Astrocyte of the cerebellum (primary cell): ENCODE data around the gene FOXB1.

Experiments
- DNase-seq: peaks from one replicate; pipeline ENCODE4 v3.0.0-alpha.2; 2011; ENCODE audit warnings: low read depth
- H3K4me3 ChIP-seq: 2 replicates; pipeline ENCODE4 v1.5.1; 2011; ENCODE audit warnings: mild to moderate bottlenecking, low read depth, low read length, moderate library complexity
- in situ Hi-C: cut with HindIII; loops from 2 replicates; pipeline ENCODE4 v1.10.0; 2017; ENCODE audit warnings: low sequenced_read_pairs
- TF ChIP-seq, protein P1 (sequence below): IDR thresholded peaks from 2 replicates; pipeline ENCODE4 v1.5.1; 2012; ENCODE audit warnings: low read length, low read depth, moderate library complexity, mild to moderate bottlenecking; ENCODE audit errors: missing control alignments

The FOXB1 gene

DNA sequence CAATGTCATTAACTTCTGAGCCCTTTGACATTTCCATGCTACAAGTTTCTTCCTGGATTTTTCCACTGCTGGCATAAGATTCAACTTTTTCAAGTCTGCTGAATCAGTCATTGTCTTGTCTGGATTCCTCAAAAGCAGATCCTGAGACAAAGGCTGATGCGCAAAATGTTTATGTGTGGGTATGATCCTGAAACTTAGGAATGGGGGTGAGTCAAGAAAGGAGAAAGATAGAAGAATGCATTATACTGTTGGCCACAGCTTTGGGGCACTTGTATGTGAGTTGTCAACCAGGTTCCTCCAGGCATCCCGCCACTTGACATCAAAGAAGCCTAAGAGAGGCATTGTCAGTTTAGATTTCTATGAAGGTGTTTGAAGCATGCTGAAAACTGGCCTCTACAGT is 50.4 kb downstream of the FOXB1 start:
- TF ChIP-seq, protein P1, sequence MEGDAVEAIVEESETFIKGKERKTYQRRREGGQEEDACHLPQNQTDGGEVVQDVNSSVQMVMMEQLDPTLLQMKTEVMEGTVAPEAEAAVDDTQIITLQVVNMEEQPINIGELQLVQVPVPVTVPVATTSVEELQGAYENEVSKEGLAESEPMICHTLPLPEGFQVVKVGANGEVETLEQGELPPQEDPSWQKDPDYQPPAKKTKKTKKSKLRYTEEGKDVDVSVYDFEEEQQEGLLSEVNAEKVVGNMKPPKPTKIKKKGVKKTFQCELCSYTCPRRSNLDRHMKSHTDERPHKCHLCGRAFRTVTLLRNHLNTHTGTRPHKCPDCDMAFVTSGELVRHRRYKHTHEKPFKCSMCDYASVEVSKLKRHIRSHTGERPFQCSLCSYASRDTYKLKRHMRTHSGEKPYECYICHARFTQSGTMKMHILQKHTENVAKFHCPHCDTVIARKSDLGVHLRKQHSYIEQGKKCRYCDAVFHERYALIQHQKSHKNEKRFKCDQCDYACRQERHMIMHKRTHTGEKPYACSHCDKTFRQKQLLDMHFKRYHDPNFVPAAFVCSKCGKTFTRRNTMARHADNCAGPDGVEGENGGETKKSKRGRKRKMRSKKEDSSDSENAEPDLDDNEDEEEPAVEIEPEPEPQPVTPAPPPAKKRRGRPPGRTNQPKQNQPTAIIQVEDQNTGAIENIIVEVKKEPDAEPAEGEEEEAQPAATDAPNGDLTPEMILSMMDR = no peak

More for the DNA sequence above, 50.4 kb downstream of the FOXB1 start:
- in situ Hi-C loops = no loop called here
- DNase-seq = no peak
- no peak overlapping the region for H3K4me3 ChIP-seq
